Ovary (tissue), 9 donors: Measurements from ENCODE around the gene LRP1B. TPM values are rescaled to one million over a fixed set of nuclear protein-coding genes. Genes with fewer than 3 reads are reported as not detected.

Source experiments
- DNase-seq, 5 donors: peaks; one replicate each; pipeline ENCODE4 v3.0.0-alpha.2; 2019 to 2020
- H3K27ac ChIP-seq, 2 donors: fragments of 200-600 bp; one replicate each; pipeline versions ENCODE4 v1.5.1 to v1.8.0; 2019 to 2022
- H3K27me3 ChIP-seq: fragments of 200-600 bp; one replicate; pipeline ENCODE4 v1.8.0; 2022
- H3K36me3 ChIP-seq: fragments of 200-600 bp; sonication (generic); one replicate; pipeline ENCODE4 v1.5.1; 2019
- H3K4me1 ChIP-seq: one replicate; pipeline ENCODE4 v1.8.1; 2013; ENCODE audit warnings: mild to moderate bottlenecking, moderate library complexity; ENCODE audit not compliant: insufficient read depth
- H3K4me3 ChIP-seq: fragments of 200-600 bp; sonication (generic); one replicate; pipeline ENCODE4 v1.5.1; 2017
- H3K9me3 ChIP-seq, 2 donors: fragments of 200-600 bp in 1 of 2; sonication (generic) in 1 of 2; one replicate each; pipeline versions ENCODE4 v1.5.1 to v1.8.1; 2013 to 2019; ENCODE audit warnings: mild to moderate bottlenecking in 1 of 2, moderate library complexity in 1 of 2
- CTCF ChIP-seq, 3 donors: fragments of 450-650 bp in 2 of 3; fragments of 200-600 bp in 1 of 3; IDR thresholded peaks; one replicate each; pipeline versions ENCODE4 v1.5.1 to v1.8.0; 2016 to 2022; ENCODE audit warnings: antibody characterized with exemption in 3 of 3, mild to moderate bottlenecking in 1 of 3
- EP300 ChIP-seq: sonication (generic); formaldehyde crosslinking; IDR thresholded peaks from one replicate; pipeline ENCODE4 v1.6.1; 2017; ENCODE audit warnings: antibody characterized with exemption
- POLR2A ChIP-seq: fragments of 450-650 bp; IDR thresholded peaks from one replicate; pipeline ENCODE4 v1.6.1; 2017; ENCODE audit warnings: antibody characterized with exemption, mild to moderate bottlenecking, moderate library complexity
- WGBS, 3 donors: extraction: QIAGEN DNeasy Blood & Tissue Kit in 1 of 3; methylation state at CpG; one replicate each; pipeline versions ENCODE4 v1.1.5 to v1.1.7; 2013 to 2017; 5-methylcytosine and 5-hydroxymethylcytosine counted together
- intact Hi-C, 4 donors: fragments of 100-400 bp; cut with DNase I; formaldehyde crosslinking; loops; one replicate each; pipeline versions ENCODE4 v1.11.0 to v1.15.1; 2022 to 2023
- polyA plus RNA-seq, 2 donors: library from polyadenylated mRNA; stranded (reverse); fragments of 200-250 nt in 1 of 2; fragments of 350-450 nt in 1 of 2; fragmentation: Illumina TruSeq in 1 of 2; extraction: RNeasy Lipid Tissue Mini Kit (QIAGEN cat#74804) in 1 of 2; gene quantifications; one replicate each; pipeline ENCODE4 v1.2.3, GENCODE V29; 2013 to 2014
- total RNA-seq, 7 donors: library from RNA; depleted of rRNA in 2 of 7; stranded (reverse); fragments of >200 nt in 2 of 7; fragmentation: NEBNext Ultra II Directional in 3 of 7; extraction: Animal tissue kit (Norgen Biotek cat#: 25700) in 3 of 7; gene quantifications; one replicate each; pipeline versions ENCODE4 v1.1.0 to v1.2.4, GENCODE V29; 2016 to 2023
- donor health status: DM: no; HTN: no; CAD: no; lungs with moderate emphysema.
- donor health status: DM: no; HTN: no; CAD: no.
- donor health status: Bipolar disorder and iron deficiency.
- donor health status: DM: yes; HTN: yes; CAD: no.
- donor health status: DM: no; HTN: no; CAD: no.
- donor health status: DM: yes; HTN: yes; CAD: no.

Gene LRP1B
- total and polyA plus RNA-seq, 9 donors: 0.08 to 2.6 (median 0.37) TPM

DNA sequence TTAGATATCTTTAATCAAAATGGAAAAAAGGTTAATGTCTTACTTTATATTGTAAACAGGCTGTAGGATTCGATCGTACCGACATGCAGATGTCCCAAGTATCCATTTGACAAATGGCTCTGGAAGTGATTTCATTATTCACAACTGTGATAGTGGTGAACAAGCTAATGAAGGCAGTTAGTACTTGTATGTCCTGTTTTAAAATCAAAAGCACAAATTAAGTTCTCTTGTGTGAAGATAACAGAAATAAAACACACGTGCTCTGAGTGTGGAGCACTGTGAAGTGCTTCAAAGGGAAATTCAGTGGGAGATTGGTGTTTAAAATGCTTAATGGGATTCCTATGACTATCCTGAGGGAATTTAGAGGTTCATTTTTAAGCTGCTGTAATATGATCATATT is 8.6 kb upstream of the LRP1B start:
- 44 to 51% (median 45%) methylated on average over 4 of the region's 4 CpGs for WGBS, 3 donors
- no peak for DNase-seq
- TF ChIP-seq POLR2A (no peak), EP300 (no peak), CTCF (IDR thresholded peaks at IDR 0.05) (no peak)
- H3K27me3 ChIP-seq: no peaks in the 10 kb centered on the region
- no peaks in the 10 kb centered on the region for H3K36me3 ChIP-seq
- intact Hi-C loops: no loop called here
- H3K27ac ChIP-seq: no peak overlapping the region
- no peak overlapping the region for H3K4me3 ChIP-seq
- H3K4me1 ChIP-seq: no peaks in the 10 kb centered on the region
- H3K9me3 ChIP-seq: no peaks in the 10 kb centered on the region

- no peak for TF ChIP-seq POLR2A
- no peak for TF ChIP-seq EP300
- TF ChIP-seq CTCF (IDR thresholded peaks at IDR 0.05): no peak
- Histone ChIP-seq H3K9me3 (no peaks in the 10 kb centered on the region), H3K4me1 (no peaks in the 10 kb centered on the region), H3K27ac (no peak overlapping the region), H3K27me3 (no peaks in the 10 kb centered on the region), H3K4me3 (no peak overlapping the region), H3K36me3 (no peaks in the 10 kb centered on the region)
- intact Hi-C loops: no loop called here
- no peak for DNase-seq
Observed at GRCh38 chr2:142136571-142136970, 5.8 kb upstream of the LRP1B start.

DNA sequence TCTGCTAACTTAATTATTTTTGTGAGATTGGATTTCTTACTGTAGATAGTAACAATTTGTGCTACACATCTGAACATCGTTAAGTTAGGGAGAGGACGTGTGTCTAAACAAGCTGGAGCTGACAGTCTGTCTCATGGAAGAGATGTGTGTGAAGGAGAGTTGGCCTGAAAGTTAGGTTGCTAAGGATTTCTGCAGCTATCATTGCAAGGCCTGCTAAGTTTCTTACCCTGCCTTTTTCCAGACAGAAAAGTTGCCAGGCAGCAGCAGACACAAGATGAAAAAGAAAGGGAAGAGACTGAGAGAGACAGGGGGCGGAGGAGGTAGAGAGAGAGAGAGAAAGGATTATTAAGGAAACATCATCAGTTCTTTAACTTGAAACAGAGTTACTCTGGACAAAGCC is 4.1 kb upstream of the LRP1B start:
- H3K27ac ChIP-seq: no peak overlapping the region
- no peak for DNase-seq
- H3K36me3 ChIP-seq: no peaks in the 10 kb centered on the region
- H3K9me3 ChIP-seq: no peaks in the 10 kb centered on the region
- TF ChIP-seq EP300 (no peak), POLR2A (no peak), CTCF (IDR thresholded peaks at IDR 0.05) (no peak)
- WGBS, 3 donors: 74 to 81% (median 79%) methylated on average over 3 of the region's 3 CpGs
- no peak overlapping the region for H3K4me3 ChIP-seq
- intact Hi-C loops: no loop called here
- peaks cover 4% of the 10 kb centered on the region for H3K4me1 ChIP-seq
- no peaks in the 10 kb centered on the region for H3K27me3 ChIP-seq

GRCh38 chr2:142130111-142131009 is 456 bp downstream of the LRP1B start:
- H3K9me3 ChIP-seq: no peaks in the 10 kb centered on the region
- H3K4me3 ChIP-seq: peak overlapping the region; percentile 40
- no peaks in the 10 kb centered on the region for H3K27me3 ChIP-seq
- no peak overlapping the region for H3K27ac ChIP-seq
- WGBS, 3 donors: 1 to 2% (median 1%) methylated on average over 63 to 68 of the region's 68 CpGs
- intact Hi-C loops: no loop called here
- TF ChIP-seq POLR2A: no peak
- no peak for TF ChIP-seq EP300
- no peak for TF ChIP-seq CTCF (IDR thresholded peaks at IDR 0.05)
- DNase-seq: peak; percentile 29 to 60 (median 36)
- peaks cover 4% of the 10 kb centered on the region for H3K4me1 ChIP-seq
- no peaks in the 10 kb centered on the region for H3K36me3 ChIP-seq
